DMS 273 (cell line): Measurements from ENCODE around the gene PLPPR1.

Experiments
- DNase-seq: peaks from one replicate; lab custom pipeline; 2025; ENCODE audit not compliant: unreplicated experiment; lab: John Stamatoyannopoulos, UW

The PLPPR1 gene

GRCh38 chr9:101119206-101119819 lies 90.8 kb downstream of the PLPPR1 start:
- peak; percentile 79 for DNase-seq

DNA sequence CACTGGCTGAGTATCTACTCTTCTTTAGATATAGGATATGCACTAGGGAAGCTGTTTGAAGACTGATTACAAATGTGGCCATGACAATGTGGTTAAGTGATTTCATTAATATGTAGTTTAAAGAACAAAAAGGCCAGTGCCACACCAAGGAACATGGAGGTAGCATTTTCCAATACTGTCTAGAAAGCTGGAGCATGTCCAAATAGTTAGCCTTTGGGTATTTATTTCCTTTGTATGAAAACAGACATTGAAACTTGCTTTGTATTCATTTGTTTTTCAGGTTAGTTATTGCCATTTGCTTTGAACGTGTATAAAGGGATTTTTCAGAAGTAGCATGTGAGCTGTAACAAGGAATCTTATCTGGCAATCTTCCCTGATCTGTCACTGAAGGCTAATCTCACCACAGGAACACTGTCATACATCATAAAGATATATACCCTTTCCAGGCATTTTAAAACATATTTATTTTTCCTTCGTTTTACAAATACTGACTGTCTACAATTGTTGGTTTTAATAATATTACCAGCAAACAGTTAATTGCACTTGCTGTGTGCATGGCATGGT lies 93.4 kb downstream of the PLPPR1 start:
- DNase-seq: peak; percentile 7

- no peak for DNase-seq
These were observed 98.0 kb downstream of the PLPPR1 start for GRCh38 chr9:101126556-101126955.

DNA sequence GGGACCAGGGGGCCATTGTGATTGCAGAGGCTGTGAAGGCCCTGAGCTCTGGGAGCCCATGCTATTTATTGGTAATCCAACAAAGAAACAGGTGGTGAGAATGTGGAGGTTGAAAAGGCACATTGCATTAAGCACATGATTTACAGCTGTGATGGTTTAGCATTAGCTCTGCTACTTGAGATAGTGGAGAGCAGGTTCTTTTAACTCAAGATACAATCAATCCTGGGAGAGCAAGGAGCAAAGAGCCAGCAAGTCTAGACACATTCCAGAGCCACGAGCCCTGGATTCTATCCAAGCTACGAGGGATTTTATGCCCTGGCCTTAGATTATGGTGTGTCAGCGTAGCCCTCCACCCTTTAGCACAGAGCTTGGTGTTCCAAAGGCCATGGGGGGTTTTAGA lies 98.8 kb downstream of the PLPPR1 start:
- DNase-seq: peak; percentile 3

GRCh38 chr9:101128623-101129022 lies 100.1 kb downstream of the PLPPR1 start:
- no peak for DNase-seq

DNA sequence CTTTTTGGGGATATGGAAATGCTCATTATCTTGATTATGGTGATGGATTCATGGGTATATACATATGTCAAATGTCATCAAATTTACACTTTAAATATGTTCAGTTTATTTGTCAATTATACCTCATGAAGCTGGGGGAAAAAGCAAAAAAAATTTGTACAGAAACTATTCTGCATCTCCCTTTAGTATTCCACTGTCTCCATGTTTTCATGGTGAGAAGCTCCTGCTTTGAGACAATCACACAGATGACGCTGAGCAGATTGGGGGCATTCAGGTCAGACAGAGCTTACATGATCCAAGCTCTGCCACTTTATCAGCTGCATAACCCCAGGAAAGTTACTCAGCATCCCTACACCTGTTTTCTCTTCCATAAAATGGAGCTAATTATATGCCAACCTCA lies 101.5 kb downstream of the PLPPR1 start:
- DNase-seq: no peak

DNA sequence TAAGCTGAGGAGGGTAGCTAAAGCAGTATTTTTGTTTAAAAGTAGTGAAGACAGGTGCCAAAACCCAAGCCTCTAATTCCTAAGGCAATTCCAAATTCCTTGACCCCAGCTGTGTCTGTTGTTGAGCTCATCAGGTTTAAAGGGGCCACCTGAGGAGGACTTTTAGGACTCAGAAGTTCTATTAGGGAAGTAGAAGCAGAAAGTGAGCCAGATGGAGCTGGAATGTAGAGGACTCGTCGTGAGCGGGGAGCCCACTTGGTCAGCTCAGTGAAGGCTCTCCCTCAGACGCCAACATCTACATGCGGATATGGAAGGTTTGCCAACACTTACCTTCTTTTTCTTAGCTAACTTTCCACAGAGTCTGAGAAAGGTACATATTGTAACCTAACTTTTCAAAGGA lies 102.8 kb downstream of the PLPPR1 start:
- DNase-seq: no peak

GRCh38 chr9:101132801-101133200 lies 104.3 kb downstream of the PLPPR1 start:
- DNase-seq: peak; percentile 14

- peak; percentile 57 for DNase-seq
These were observed 110.0 kb downstream of the PLPPR1 start for GRCh38 chr9:101138509-101138908.

DNA sequence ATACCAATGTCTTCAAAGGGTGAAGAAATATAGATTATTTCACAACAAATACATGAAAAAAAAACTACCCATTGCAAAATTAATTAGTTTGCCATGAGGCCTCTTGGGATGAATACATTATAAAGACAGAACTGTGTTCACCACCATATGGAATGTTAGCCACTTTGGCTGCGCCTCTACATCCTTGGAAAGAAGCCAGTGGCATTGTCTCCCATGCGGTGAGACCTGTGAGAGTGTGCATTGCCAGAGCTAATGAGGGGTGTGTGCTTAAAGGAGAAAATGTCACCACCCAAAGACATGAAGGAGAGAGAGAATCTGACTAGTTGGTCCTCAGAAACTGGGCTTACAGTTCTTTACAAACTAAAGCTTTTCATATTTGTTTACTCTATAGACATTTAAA lies 110.6 kb downstream of the PLPPR1 start:
- DNase-seq: peak; percentile 95

DNA sequence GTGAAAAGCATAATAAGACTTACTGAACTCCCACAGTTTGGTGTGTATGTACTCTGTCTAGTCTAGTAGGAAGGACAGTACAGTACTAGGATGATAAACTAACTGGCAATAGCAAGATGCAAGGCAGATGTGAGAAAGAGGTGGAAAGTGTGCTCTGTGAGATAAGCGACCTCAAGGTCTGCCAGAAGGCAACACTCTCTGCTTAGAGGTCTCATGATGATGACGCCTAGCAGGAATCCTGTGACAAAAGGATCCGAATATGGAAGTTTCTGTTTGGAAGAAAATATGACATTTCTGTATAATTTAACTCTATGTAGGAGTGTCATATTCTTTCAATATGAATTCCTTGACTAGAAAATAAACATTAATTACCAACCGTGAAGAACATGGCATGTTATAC lies 112.2 kb downstream of the PLPPR1 start:
- DNase-seq: peak; percentile 12

GRCh38 chr9:101146508-101146907 lies 118.0 kb downstream of the PLPPR1 start:
- no peak for DNase-seq

- DNase-seq: no peak
These were observed 119.8 kb downstream of the PLPPR1 start for GRCh38 chr9:101148344-101148743.

GRCh38 chr9:101158361-101158760 lies 129.8 kb downstream of the PLPPR1 start:
- no peak for DNase-seq

DNA sequence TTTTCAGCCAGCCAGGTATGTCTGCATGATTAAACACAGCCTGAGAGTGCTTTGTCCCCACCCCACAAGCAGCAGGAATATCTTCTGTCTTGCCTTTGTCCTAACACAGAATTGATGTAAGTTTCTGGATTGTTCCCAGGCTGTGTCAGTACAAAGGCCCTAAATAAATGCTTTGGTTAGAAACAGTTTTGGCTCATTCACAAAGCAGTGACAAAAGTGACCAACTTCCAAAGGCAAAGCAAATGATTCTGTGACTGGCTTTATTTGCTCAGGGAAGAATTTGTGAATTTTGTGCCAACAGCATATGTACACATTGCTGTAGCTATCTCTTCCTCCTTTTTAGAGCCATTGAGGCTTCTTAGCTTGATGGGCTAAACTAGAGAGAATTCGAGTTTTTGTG lies 133.7 kb downstream of the PLPPR1 start:
- DNase-seq: no peak

- DNase-seq: no peak
These were observed 136.6 kb downstream of the PLPPR1 start for GRCh38 chr9:101165131-101165530.

DNA sequence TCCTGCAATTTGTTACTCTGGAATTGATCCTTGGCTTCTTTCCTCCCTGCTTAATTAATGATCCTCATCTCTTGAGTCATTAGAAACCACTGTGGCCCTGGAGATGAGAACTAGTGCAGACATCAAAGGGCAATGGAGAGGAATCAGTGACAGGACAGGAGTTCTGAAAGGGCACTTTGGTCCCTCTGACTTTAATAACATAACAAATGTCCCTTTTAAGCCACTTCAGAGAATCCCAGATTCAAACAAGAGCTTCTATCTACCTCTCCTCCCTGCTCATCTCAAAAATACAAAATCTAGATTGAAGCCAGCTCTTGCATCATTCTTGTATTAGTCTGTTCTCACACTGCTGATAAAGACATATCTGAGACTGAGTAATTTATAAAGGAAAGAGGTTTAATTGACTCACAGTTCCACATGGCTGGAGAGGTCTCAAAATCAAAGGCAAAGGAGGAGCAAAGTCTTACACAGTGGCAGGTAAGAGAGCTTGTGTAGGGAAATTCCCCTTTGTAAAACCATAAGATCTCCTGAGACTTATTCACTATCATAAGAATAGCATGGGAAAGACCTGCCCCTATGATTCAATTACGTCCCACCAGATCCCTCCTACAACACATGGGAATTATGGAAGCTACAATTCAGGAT lies 139.1 kb downstream of the PLPPR1 start:
- DNase-seq: no peak

DNA sequence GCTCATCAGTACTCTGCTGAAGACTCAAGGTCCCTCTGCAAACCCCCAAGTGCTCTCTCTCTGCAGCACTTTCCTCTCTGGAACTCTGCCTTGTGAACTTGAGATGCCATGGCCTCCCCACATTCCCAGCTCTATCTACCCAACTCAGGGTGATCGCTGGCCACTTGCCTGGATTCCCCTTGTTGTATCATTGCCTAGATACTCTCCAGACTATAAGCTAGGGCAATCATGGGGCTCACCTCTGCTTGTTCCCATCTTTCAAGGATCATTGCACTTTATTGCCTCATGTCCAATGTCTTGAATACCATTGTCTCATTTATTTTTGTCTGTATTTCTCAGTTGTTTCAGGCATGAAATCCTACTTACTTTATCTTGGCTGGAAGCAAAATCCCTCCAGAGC lies 144.1 kb downstream of the PLPPR1 start:
- DNase-seq: no peak

DNA sequence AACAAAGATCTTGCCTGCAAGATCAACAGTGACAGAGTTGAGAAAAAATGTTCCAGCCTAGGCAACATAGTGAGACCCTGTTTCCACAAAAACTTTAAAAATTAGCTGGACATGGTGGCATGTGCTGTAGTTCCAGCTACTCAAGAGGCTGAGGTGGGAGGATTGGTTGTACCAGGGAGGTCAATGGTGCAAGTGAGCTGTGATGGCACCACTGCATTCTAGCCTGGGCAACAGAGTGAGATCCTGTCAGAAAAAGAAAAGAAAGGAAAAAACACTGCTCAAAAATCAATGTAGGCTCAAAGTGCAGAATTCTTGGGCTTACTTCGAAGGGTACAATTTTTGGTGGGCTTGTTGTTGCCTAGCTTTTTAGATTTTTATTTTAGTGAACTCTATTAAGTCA lies 145.4 kb downstream of the PLPPR1 start:
- no peak for DNase-seq

- DNase-seq: peak; percentile 6
These were observed 147.9 kb downstream of the PLPPR1 start for GRCh38 chr9:101176384-101176783.

DNA sequence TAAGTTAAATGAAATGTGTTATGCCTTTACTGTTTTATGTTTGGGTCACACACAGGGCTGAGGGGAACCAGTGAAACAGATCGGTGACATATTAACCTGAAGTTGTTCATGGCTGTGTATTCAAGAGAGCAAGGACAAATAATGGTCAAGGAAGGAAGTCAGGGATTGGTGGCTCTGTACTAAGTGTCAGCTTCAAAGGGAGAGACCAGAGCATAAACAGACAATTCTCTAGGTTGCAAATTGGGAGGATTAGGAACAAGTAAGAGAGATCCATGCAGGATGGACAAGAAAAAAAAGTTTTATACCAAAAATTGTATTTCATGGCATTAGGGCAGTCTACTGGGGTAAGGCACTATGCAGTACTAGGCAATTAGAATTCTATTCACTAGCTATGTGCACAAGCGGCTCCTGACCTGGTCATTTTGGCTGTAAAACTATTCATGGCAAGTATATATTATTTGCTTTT lies 156.3 kb downstream of the PLPPR1 start:
- DNase-seq: no peak

DNA sequence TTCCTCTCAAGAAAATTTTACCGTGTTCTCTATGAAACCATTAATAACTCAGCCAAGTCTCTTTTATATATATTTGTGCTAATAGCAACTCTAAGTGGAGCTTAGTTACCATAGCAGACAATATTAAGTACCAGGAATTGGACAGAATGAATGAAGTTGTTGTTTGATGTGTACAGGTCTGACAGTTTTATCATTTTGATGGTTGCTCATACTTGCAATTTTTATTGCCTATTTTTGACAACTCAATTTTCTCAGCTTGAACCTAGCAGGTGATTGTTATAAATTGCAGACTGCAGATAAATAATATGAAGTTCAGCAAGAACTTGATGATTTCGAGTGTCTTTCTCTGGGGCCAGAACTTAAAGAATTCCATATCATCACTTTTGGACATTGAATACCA lies 163.2 kb downstream of the PLPPR1 start:
- DNase-seq: no peak

DNA sequence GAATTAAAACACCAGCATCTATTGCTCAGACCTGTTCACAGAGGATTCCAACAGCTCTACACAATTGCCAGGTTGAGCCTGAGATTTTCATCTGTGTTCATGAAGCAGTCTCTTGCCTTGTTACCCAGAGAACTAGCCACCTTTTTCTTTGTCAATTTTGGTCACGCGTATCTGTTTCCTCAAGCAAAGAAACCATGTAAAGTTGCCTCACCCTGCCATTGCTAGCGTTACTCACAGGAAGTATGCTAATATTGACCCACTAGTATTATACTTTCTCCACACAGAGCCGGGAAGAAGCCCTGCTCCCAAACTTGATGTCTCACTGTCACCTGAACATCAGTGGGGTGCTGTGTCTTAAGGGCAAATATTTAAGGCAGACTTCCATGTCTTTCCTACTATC lies 168.5 kb downstream of the PLPPR1 start:
- DNase-seq: no peak
